ENCODE results near the gene TRIM63. TPM values are rescaled to one million over a fixed set of nuclear protein-coding genes. Genes with fewer than 3 reads are reported as not detected.
A peak's percentile ranks its signal among the peaks of the same experiment; 100 is the strongest.

TRIM63 gene
- polyA plus RNA-seq, 1 of the 3 experiments (the other 2 are of a cell fraction), result not detected

DNA sequence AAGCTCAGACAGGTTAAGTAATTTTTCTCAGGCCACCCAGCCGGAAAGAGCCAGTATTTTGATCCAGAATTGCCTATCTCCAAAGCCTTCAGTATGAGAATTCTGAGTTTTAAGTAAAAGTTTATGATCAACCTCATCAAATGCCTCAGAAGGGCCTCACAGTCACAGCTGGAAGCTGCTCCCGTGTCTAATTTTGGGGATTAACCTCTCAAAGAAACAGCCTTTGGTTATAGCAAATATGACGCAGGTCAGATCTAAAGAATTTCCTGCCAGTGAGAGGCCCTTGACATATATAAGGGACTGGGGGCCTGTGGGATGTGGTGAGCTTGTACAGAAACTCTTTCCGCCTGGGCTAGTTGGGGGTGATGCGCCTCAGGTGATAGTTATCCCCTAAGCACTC is 43.6 kb downstream of the TRIM63 start:
- Histone ChIP-seq H3K9me3 (no peaks in the 10 kb centered on the region), H3K4me2 (peak overlapping the region; percentile 11; the same call in 1 of the 2 replicates), H2AFZ (ENCODE audit: low read depth) (no peak overlapping the region), H3K36me3 (replicated peaks in 1 of 2; ENCODE audit: control insufficient read depth in 1 of 2, insufficient read depth in 2 of 2, low read length in 1 of 2) (no peaks in the 10 kb centered on the region), H4K20me1 (ENCODE audit: insufficient read depth) (no peaks in the 10 kb centered on the region), H3K9ac (no peak overlapping the region), H3K79me2 (ENCODE audit: insufficient read depth) (no peaks in the 10 kb centered on the region), H3F3A (replicated peaks; ENCODE audit: insufficient read depth) (no peaks in the 10 kb centered on the region), H3K27me3 (ENCODE audit: insufficient read depth) (no peaks in the 10 kb centered on the region), H3K4me3 (ENCODE audit: low read depth in 2 of 2, low read length in 1 of 2) (no peak overlapping the region), H3K4me1 (ENCODE audit: control insufficient read depth in 1 of 2, insufficient read depth in 2 of 2, low read depth in 1 of 2, low read length in 1 of 2) (peaks cover 0 to 34% of the 10 kb centered on the region in 2 experiments; a peak in 1 of 4 replicates), H3K27ac (ENCODE audit: low read depth in 2 of 2, low read length in 1 of 2) (no peak overlapping the region), H3K9me2 (no peaks in the 10 kb centered on the region)
- DNase-seq, result no peak
- WGBS (ENCODE audit: low lambda C conversion rate), result 94% methylated on average over 5 of the region's 5 CpGs
- CTCF ChIA-PET, result interaction anchor here (0.9 to 2.8 kb wide), 3 partner anchors 11 to 146 kb away, joined by 3 to 12 read pairs (median 4); partner anchors contain the start of gene ZNF593
- TF ChIP-seq RAD21 (IDR thresholded peaks at IDR 0.05; ENCODE audit: low read length), result no peak
- no peak for TF ChIP-seq YY1 (IDR thresholded peaks at IDR 0.05; ENCODE audit: low read depth)
- no peak for TF ChIP-seq RCOR1 (IDR thresholded peaks at IDR 0.05; ENCODE audit: low read length)
- TF ChIP-seq MEF2A (IDR thresholded peaks at IDR 0.05; ENCODE audit: borderline replicate concordance, low read depth), result no peak
- no peak for TF ChIP-seq GABPA (IDR thresholded peaks at IDR 0.05; ENCODE audit: low read depth)
- no peak for TF ChIP-seq SIN3A (IDR thresholded peaks at IDR 0.05; ENCODE audit: borderline replicate concordance, low read depth, low read length)
- no peak for TF ChIP-seq PBX3 (IDR thresholded peaks at IDR 0.05)
- TF ChIP-seq NRF1 (IDR thresholded peaks at IDR 0.05; ENCODE audit: low read depth, low read length), result no peak
- no peak for TF ChIP-seq POLR2AphosphoS5 (IDR thresholded peaks at IDR 0.05; ENCODE audit: low read depth, low read length)
- no peak for TF ChIP-seq ELF1 (IDR thresholded peaks at IDR 0.05)
- TF ChIP-seq TCF12 (IDR thresholded peaks at IDR 0.05), result no peak
- TF ChIP-seq TEAD4 (IDR thresholded peaks at IDR 0.05; ENCODE audit: borderline replicate concordance, insufficient read depth), result no peak
- TF ChIP-seq, protein P1, sequence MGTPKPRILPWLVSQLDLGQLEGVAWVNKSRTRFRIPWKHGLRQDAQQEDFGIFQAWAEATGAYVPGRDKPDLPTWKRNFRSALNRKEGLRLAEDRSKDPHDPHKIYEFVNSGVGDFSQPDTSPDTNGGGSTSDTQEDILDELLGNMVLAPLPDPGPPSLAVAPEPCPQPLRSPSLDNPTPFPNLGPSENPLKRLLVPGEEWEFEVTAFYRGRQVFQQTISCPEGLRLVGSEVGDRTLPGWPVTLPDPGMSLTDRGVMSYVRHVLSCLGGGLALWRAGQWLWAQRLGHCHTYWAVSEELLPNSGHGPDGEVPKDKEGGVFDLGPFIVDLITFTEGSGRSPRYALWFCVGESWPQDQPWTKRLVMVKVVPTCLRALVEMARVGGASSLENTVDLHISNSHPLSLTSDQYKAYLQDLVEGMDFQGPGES (IDR thresholded peaks at IDR 0.05; ENCODE audit: low read depth, low read length), result no peak
- no peak for TF ChIP-seq MXI1 (IDR thresholded peaks at IDR 0.05; ENCODE audit: low read depth, low read length)
- TF ChIP-seq EP300 (IDR thresholded peaks at IDR 0.05; ENCODE audit: borderline replicate concordance in 1 of 2, low read depth in 1 of 2, low read length in 1 of 2), result no peak
- no peak for TF ChIP-seq JUND (IDR thresholded peaks at IDR 0.05)
- no peak for TF ChIP-seq TAF1 (IDR thresholded peaks at IDR 0.05; ENCODE audit: borderline replicate concordance, low read depth, low read length)
- no peak for TF ChIP-seq ZBTB33 (IDR thresholded peaks at IDR 0.05; ENCODE audit: borderline replicate concordance, low read depth)
- POLR2A ChIA-PET, result no interaction called here

Data from SK-N-SH (cell line).